ENCODE data around the gene LCLAT1. TPM values are rescaled to one million over a fixed set of nuclear protein-coding genes. Genes with fewer than 3 reads are reported as not detected.

The LCLAT1 gene
- polyA plus RNA-seq, 1 donor (not counting 4 experiments of a cell fraction or from before 2014, with no cell fraction given): 17.1 TPM

DNA sequence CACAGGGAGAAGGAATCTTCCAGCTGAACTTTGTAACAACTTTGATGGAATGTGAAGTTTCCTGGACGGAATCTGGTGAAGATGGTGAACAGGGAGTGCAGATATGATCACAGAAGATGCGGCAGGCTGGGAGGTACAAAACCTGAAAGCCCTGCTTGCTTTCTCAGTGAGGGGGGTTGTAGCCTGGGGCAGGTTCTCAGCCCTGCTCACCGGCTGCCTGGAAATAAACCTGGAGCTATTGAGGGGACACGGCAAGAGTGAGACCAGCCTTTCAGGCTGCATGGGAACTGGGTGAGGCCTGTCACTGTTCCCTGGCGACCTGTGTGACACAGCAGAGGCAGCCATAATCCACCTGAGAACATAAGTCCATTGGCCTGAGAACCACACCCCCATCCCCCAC, 174.8 kb downstream of the LCLAT1 start:
- Histone ChIP-seq H3K79me2 (ENCODE audit: control insufficient read depth, insufficient read depth, low read length) (no peaks in the 10 kb centered on the region), H3K4me3 (ENCODE audit: control insufficient read depth in 2 of 3, extremely low read depth in 1 of 3, insufficient read depth in 2 of 3, low read depth in 1 of 3, low read length in 3 of 3) (no peak overlapping the region), H3K4me2 (ENCODE audit: control insufficient read depth, extremely low read depth, insufficient read depth, low read depth, low read length) (no peak overlapping the region), H3K27me3 (ENCODE audit: control insufficient read depth, extremely low read depth, insufficient read depth, low read length) (no peaks in the 10 kb centered on the region), H3K4me1 (ENCODE audit: control insufficient read depth, extremely low read depth, insufficient read depth, low read length) (no peaks in the 10 kb centered on the region), H3K27ac (ENCODE audit: control insufficient read depth, insufficient read depth, low read length) (no peak overlapping the region), H4K20me1 (ENCODE audit: control insufficient read depth, extremely low read depth, insufficient read depth, low read length) (no peaks in the 10 kb centered on the region), H2AFZ (ENCODE audit: control insufficient read depth, low read length) (no peak overlapping the region), H3K36me3 (ENCODE audit: control insufficient read depth in 2 of 2, extremely low read depth in 1 of 2, insufficient read depth in 2 of 2, low read length in 2 of 2) (no peaks in the 10 kb centered on the region), H3K9me3 (ENCODE audit: control insufficient read depth, low read depth, low read length) (no peaks in the 10 kb centered on the region), H3K9me1 (ENCODE audit: control insufficient read depth, extremely low read depth, insufficient read depth, low read length) (no peaks in the 10 kb centered on the region), H3K9ac (ENCODE audit: control insufficient read depth, extremely low read depth, insufficient read depth, low read length) (no peak overlapping the region)
- FAIRE-seq (no peak), DNase-seq (ENCODE audit: low read depth, low spot score) (no peak)
- TF ChIP-seq, protein P1, sequence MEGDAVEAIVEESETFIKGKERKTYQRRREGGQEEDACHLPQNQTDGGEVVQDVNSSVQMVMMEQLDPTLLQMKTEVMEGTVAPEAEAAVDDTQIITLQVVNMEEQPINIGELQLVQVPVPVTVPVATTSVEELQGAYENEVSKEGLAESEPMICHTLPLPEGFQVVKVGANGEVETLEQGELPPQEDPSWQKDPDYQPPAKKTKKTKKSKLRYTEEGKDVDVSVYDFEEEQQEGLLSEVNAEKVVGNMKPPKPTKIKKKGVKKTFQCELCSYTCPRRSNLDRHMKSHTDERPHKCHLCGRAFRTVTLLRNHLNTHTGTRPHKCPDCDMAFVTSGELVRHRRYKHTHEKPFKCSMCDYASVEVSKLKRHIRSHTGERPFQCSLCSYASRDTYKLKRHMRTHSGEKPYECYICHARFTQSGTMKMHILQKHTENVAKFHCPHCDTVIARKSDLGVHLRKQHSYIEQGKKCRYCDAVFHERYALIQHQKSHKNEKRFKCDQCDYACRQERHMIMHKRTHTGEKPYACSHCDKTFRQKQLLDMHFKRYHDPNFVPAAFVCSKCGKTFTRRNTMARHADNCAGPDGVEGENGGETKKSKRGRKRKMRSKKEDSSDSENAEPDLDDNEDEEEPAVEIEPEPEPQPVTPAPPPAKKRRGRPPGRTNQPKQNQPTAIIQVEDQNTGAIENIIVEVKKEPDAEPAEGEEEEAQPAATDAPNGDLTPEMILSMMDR (optimal IDR thresholded peaks at IDR 0.05 in 1 of 3, IDR thresholded peaks at IDR 0.05 in 1 of 3, conservative IDR thresholded peaks at IDR 0.05 in 1 of 3; ENCODE audit: extremely low read depth in 1 of 3, insufficient read depth in 2 of 3, low read length in 3 of 3): no peak
- TF ChIP-seq EZH2 (IDR thresholded peaks at IDR 0.05; ENCODE audit: low read length): no peak
- dilution Hi-C loops (cut with MboI; ENCODE audit: extremely low pct_ligation_motif_present, low sequenced_read_pairs): no loop called here

DNA sequence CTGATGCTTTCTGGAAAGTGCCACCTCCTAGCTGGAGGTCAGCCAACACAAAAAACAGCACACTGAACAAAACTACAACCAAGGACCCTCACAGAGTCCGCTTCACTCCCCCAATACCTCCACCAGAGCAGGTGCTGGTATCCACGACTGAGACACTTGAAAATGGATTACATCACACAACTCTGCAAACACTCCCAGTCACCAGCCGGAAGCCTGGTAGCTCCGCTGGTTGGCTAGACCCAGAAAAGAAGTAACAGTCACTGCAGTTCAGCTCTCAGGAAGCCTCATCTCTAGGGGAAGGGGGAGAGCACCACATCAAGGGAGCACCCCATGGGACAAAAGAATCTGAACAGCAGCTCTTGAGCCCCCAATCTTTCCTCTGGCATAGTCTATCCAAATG, 175.4 kb downstream of the LCLAT1 start:
- Histone ChIP-seq H3K27ac (ENCODE audit: control insufficient read depth, insufficient read depth, low read length) (no peak overlapping the region), H3K4me1 (ENCODE audit: control insufficient read depth, extremely low read depth, insufficient read depth, low read length) (no peaks in the 10 kb centered on the region), H3K27me3 (ENCODE audit: control insufficient read depth, extremely low read depth, insufficient read depth, low read length) (no peaks in the 10 kb centered on the region), H3K36me3 (ENCODE audit: control insufficient read depth in 2 of 2, extremely low read depth in 1 of 2, insufficient read depth in 2 of 2, low read length in 2 of 2) (no peaks in the 10 kb centered on the region), H3K9me3 (ENCODE audit: control insufficient read depth, low read depth, low read length) (no peaks in the 10 kb centered on the region), H3K9me1 (ENCODE audit: control insufficient read depth, extremely low read depth, insufficient read depth, low read length) (no peaks in the 10 kb centered on the region), H3K9ac (ENCODE audit: control insufficient read depth, extremely low read depth, insufficient read depth, low read length) (no peak overlapping the region), H3K79me2 (ENCODE audit: control insufficient read depth, insufficient read depth, low read length) (no peaks in the 10 kb centered on the region), H4K20me1 (ENCODE audit: control insufficient read depth, extremely low read depth, insufficient read depth, low read length) (no peaks in the 10 kb centered on the region), H2AFZ (ENCODE audit: control insufficient read depth, low read length) (no peak overlapping the region), H3K4me2 (ENCODE audit: control insufficient read depth, extremely low read depth, insufficient read depth, low read depth, low read length) (no peak overlapping the region), H3K4me3 (ENCODE audit: control insufficient read depth in 2 of 3, extremely low read depth in 1 of 3, insufficient read depth in 2 of 3, low read depth in 1 of 3, low read length in 3 of 3) (no peak overlapping the region)
- no peak for FAIRE-seq
- TF ChIP-seq, protein P1 (optimal IDR thresholded peaks at IDR 0.05 in 1 of 3, IDR thresholded peaks at IDR 0.05 in 1 of 3, conservative IDR thresholded peaks at IDR 0.05 in 1 of 3; ENCODE audit: extremely low read depth in 1 of 3, insufficient read depth in 2 of 3, low read length in 3 of 3): no peak
- TF ChIP-seq EZH2 (IDR thresholded peaks at IDR 0.05; ENCODE audit: low read length): no peak
- DNase-seq (ENCODE audit: low read depth, low spot score): no peak
- dilution Hi-C loops (cut with MboI; ENCODE audit: extremely low pct_ligation_motif_present, low sequenced_read_pairs): no loop called here
